ENCODE data around the gene CTAGE6. TPM values are rescaled to one million over a fixed set of nuclear protein-coding genes. Genes with fewer than 3 reads are reported as not detected.
"Not testable (repeated sequence)": the region's sequence is repeated elsewhere in the genome, so short reads cannot be mapped to it uniquely, and the experiment has no call there.

The CTAGE6 gene
- total RNA-seq: 1.0 TPM in 1 of 2 replicates, not detected in the other

GRCh38 chr7:143757596-143757995, at the start of gene CTAGE6:
CTAGE6 (minus strand) TSS chr7:143757696; CDS start chr7:143757658, 38 bp downstream.
- not testable (repeated sequence) for DNase-seq (ENCODE audit: low read depth)

- DNase-seq (ENCODE audit: low read depth): not testable (repeated sequence)
Observed at GRCh38 chr7:143806664-143807071, 49.2 kb upstream of the CTAGE6 start.

GRCh38 chr7:143797896-143798290, 40.4 kb upstream of the CTAGE6 start:
- not testable (repeated sequence) for DNase-seq (ENCODE audit: low read depth)

- not testable (repeated sequence) for DNase-seq (ENCODE audit: low read depth)
Observed at GRCh38 chr7:143797119-143797895, 39.8 kb upstream of the CTAGE6 start.

- DNase-seq (ENCODE audit: low read depth): not testable (repeated sequence)
Observed at GRCh38 chr7:143795653-143796052, 38.2 kb upstream of the CTAGE6 start.

- not testable (repeated sequence) for DNase-seq (ENCODE audit: low read depth)
Observed at GRCh38 chr7:143792633-143793032, 35.1 kb upstream of the CTAGE6 start.

GRCh38 chr7:143785415-143786182, 28.1 kb upstream of the CTAGE6 start:
- DNase-seq (ENCODE audit: low read depth): not testable (repeated sequence)

GRCh38 chr7:143779591-143779990, 22.1 kb upstream of the CTAGE6 start:
- not testable (repeated sequence) for DNase-seq (ENCODE audit: low read depth)

GRCh38 chr7:143772738-143773468, 15.4 kb upstream of the CTAGE6 start:
- DNase-seq (ENCODE audit: low read depth): not testable (repeated sequence)

- not testable (repeated sequence) for DNase-seq (ENCODE audit: low read depth)
Observed at GRCh38 chr7:143767531-143767930, 10.0 kb upstream of the CTAGE6 start.

- not testable (repeated sequence) for DNase-seq (ENCODE audit: low read depth)
Observed at GRCh38 chr7:143765678-143766077, 8.2 kb upstream of the CTAGE6 start.

- not testable (repeated sequence) for DNase-seq (ENCODE audit: low read depth)
Observed at GRCh38 chr7:143763065-143763464, 5.6 kb upstream of the CTAGE6 start.

- DNase-seq (ENCODE audit: low read depth): not testable (repeated sequence)
Observed at GRCh38 chr7:143745340-143745739, 12.2 kb downstream of the CTAGE6 start.

GRCh38 chr7:143737037-143737819, 20.3 kb downstream of the CTAGE6 start:
- peak; percentile 65 for DNase-seq (ENCODE audit: low read depth)

- DNase-seq (ENCODE audit: low read depth): no peak
Observed at GRCh38 chr7:143735962-143736361, 21.5 kb downstream of the CTAGE6 start.

- no peak for DNase-seq (ENCODE audit: low read depth)
Observed at GRCh38 chr7:143733876-143734275, 23.6 kb downstream of the CTAGE6 start.

GRCh38 chr7:143728333-143728862, 29.1 kb downstream of the CTAGE6 start:
- DNase-seq (ENCODE audit: low read depth): no peak

- not testable (repeated sequence) for DNase-seq (ENCODE audit: low read depth)
Observed at GRCh38 chr7:143727561-143727960, 29.9 kb downstream of the CTAGE6 start.

GRCh38 chr7:143726143-143726542, 31.4 kb downstream of the CTAGE6 start:
- not testable (repeated sequence) for DNase-seq (ENCODE audit: low read depth)

- DNase-seq (ENCODE audit: low read depth): not testable (repeated sequence)
Observed at GRCh38 chr7:143720335-143720734, 37.2 kb downstream of the CTAGE6 start.

Measured in renal cortical epithelial cell (primary cell).